HG03571 (cell line): Measurements from ENCODE around the gene CFAP20.
A peak's percentile ranks its signal among the peaks of the same experiment; 100 is the strongest.

Source experiments
- ATAC-seq: cut with Tn5 transposase; IDR thresholded peaks from one replicate; pipeline ENCODE4 v1.9.1; 2021; ENCODE audit not compliant: unreplicated experiment

The CFAP20 gene

GRCh38 chr16:58129097-58129936 is at the start of gene CFAP20:
Gene CFAP20 (minus strand): TSS chr16:58129381. CDS start chr16:58129115, 266 bp downstream.
- peak; percentile 69 for ATAC-seq

- ATAC-seq: no peak
Observed at GRCh38 chr16:58177353-58177710, 48.2 kb upstream of the CFAP20 start.

DNA sequence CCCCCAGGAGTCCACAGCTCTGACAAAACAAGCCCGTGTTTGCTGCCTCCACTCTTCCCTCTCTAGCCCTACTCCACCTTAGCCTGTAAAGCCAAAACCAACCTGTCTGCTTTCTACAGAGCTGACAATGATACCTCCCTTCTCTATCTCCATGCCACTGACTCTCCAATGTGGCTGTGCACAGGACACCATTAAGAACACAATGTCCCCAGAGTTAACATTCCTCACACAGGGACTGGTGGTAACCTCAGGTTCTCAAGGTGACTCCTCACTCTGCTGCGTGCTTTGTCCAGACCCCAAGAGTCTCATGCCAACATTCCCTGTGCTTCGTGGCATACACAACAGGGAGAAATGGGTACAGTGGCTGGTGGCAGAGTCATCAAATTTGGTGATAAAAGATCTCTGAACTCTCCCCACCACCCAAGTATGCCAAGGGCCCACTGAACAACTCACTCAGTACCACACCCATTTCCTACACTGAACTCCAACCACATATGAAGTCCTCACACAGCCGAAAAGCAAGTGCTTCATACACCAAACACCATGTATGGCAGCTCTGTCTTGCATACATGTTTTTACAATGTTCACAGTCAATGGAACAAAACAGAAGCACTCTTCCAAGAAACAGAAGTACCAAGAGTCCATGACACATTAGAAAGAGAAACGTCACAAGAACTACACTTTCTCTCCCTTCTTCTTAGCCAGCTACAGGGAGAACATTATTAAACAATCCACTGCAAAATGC is 47.6 kb upstream of the CFAP20 start:
- ATAC-seq: no peak

DNA sequence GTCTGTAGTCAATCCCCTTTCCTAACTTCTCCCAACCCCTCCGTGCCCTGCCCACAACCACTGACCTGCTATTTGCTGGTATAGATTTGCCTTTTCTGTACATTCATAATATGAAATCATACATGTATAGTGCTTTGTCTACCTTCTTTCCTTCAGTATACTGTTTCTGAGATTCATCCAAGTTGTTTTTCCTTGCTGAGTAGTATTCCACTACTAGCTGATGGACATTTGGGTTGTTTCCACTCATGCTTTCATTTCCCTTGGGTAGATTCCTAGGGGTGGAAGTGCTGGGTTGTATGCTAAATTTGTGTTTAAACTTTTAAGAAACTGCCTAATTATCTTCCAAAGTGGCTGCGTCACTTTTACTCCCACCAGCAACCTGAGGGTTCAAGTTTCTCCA is 41.0 kb upstream of the CFAP20 start:
- ATAC-seq: no peak

DNA sequence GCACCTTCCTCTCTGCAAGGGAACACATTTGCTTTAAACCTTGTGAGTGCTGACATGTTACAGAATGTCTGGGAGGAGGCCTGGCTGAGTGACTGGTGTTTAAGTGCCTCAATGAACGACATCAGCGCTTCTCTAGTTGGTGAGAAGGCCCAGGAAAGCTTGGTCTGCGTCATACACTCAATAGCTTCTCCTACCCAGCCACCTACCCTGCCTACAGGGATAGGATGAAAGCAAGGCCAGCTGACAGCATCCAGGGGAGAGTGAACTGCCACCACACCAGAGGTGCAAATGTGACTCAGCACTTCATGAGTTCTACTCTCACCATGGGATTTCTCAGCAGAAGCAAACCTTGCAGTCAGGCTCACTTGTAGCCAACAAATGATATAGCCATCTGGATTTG is 31.7 kb upstream of the CFAP20 start:
- ATAC-seq: no peak

DNA sequence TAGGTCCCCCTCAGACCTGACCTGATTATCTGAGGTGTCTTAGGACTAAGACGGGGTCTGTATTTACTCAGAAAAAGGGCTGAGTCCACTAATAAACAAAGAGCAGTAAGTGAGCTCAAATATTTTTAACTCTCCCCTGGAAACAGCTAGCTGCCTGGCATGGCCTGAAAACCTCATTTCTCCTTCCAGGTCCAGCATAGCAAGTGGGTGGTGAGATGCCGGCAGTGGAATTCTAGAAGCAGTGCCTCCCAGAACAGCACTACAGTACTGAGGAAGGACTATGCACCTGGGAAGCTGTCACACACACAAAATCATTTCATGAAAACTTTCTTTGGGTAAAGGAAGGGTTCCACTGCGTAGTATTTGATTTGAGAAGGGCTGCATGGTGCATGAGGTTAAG is 29.5 kb upstream of the CFAP20 start:
- ATAC-seq: no peak

- no peak for ATAC-seq
Observed at GRCh38 chr16:58157951-58158540, 28.9 kb upstream of the CFAP20 start.

DNA sequence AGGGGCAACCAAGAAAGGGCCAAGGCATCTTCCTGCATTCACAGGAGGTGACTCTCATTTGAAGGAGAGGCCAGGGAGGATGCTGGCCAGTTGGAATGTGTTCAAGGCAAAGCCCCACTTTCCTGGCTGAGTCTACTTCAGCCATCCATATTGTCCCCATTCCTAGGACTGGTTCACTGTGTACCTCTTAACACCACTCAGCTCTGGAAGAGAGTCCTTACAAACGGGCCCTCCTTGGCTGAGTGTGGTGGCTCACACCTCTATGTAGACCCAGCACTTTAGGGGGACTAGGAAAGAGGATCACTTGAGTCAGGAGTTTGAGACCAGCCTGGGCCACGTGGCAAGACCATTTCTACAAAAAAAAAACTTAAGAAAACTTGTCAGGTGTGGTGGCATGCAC is 28.1 kb upstream of the CFAP20 start:
- no peak for ATAC-seq

- no peak for ATAC-seq
Observed at GRCh38 chr16:58155839-58156238, 26.7 kb upstream of the CFAP20 start.

GRCh38 chr16:58154345-58154744 is 25.2 kb upstream of the CFAP20 start:
- ATAC-seq: no peak

DNA sequence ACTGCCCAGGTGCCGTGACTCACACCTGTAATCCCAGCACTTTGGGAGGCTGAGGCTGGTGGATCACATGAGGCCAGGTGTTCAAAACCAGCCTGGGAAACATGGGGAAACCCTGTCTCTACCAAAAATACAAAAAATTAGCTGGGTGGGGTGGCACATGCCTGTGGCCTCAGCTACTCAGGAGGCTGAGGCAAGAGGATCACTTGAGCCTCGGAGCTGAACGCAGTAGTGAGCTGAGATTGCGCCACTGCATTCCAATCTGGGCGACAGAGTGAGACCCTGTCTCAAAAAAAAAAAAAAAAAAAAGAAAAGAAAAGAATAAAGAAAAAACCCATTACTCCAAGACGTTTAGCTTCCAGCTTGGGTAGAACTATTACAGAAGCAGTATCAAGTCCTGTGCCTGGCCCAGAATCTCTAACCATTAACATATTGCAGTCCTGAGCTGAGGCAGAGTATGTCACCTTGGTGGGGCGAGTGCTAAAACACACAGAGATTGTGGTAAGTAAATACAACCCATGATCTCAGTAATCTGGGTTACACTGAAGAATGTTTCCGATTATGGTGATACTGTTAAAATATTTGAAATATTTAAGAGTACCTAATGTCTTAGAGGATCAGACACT is 23.2 kb upstream of the CFAP20 start:
- no peak for ATAC-seq

DNA sequence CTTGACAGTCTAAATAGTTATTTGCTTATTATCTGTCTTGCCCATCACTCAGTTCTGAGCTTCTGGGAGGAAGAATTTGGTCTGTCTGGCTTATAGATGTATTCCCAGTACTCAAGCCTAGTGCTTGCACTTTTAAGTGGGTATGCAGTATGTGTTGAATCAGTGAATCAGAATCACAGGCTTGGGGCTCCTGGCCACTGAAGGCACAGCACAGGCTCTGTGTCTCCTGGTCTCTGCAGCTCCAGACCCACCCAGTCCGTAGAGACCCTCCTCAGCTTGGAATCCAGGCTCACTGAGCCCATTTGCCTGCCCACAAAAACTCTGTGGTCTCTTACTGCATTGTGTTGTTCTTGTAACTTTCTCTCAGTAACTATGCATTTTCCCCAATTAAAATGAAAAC is 19.3 kb upstream of the CFAP20 start:
- ATAC-seq: no peak

- no peak for ATAC-seq
Observed at GRCh38 chr16:58148099-58148498, 18.9 kb upstream of the CFAP20 start.

- ATAC-seq: no peak
Observed at GRCh38 chr16:58138852-58139251, 9.7 kb upstream of the CFAP20 start.

- ATAC-seq: no peak
Observed at GRCh38 chr16:58137581-58137980, 8.4 kb upstream of the CFAP20 start.

DNA sequence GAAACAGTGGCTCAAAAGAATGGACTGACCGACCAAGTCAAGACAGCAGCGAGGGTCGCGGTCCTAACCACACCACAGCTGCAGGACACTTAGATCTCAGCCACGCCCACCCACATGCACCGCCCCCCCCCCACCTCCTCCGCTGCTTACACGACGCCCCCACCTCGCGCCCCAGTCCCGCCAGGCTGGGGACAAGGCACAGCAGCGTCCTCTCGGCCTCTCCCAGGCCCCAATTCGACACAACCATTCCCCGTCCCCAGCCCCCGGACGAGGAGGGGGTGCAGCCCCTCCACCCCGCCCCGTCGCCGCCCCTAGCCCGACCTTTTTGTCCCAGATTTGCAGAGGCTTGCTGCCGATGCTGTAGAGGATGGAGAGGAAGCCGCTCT is 477 bp downstream of the CFAP20 start:
- peak; percentile 4 for ATAC-seq

DNA sequence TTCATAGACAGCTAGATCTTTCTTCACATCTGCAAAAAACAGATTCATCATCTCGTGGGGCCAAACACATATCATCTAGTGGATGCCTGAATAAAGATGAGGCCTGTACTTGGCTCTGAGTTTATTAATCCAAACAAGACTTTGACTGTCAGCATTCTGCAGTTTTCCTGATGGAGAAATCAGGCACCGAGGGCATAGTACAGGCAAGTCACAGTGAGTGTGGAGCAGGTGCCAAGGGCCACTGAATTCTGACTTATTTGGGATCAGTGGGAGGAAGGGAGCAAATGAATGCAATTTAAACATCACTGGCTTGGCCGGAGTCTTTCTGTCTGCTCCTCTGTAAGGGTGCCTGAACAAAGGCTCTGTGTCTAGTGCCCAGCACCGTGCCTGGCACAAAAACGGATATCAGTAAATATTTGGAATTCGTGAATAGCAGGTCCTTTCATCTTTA is 975 bp downstream of the CFAP20 start:
- no peak for ATAC-seq

DNA sequence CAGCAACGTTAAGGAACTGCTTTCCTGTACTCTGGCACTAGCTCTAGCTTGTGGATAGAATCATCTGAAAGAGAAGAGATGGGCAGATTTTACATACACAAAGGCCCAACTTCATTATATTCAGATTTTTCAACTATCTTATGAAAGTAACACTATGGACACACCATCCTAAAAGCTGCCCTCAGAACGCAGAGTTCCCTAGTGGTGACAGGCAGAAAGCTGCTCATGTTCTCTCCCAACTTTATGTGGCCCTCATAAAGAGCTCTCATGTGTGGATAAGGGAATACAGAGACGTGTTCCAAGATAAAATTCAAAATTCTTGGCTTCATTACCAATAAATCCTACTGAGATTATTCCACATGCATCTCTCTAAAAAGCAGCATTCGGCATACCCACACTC is 1.5 kb downstream of the CFAP20 start:
- ATAC-seq: no peak

DNA sequence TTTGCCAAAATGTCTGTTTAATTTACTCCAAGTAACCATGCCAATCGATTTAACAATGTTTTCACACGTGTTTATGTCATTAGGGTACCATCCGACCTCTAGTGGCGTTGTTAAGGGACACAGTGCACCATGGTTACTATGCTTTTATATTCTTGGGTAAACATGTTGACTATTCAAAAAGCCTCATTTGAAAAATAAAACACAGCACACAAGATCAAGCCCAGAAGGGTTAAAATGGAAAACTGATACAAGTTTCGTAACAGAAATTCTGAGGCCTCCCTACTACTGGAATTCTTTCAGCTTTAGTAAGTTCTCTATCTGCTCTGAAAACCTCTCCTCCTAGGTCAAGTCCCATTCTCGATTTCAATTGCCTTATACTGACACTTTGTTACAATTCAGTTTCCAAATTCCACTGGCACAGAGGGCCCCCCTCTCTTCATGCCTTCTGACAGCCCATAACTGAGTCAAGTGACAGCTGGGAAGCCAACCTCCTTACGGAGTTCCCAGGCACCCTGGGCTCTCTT is 2.1 kb downstream of the CFAP20 start:
- peak; percentile 28 for ATAC-seq

- no peak for ATAC-seq
Observed at GRCh38 chr16:58126451-58126961, 2.7 kb downstream of the CFAP20 start.

- ATAC-seq: no peak
Observed at GRCh38 chr16:58125781-58126335, 3.3 kb downstream of the CFAP20 start.
